HG02840 (cell line): Measurements from ENCODE around the gene HBA2.
"Not testable (repeated sequence)": the region's sequence is repeated elsewhere in the genome, so short reads cannot be mapped to it uniquely, and the experiment has no call there.

Experiments
- ATAC-seq: cut with Tn5 transposase; IDR thresholded peaks from one replicate; pipeline ENCODE4 v1.9.1; 2021; ENCODE audit warnings: mild to moderate bottlenecking, moderate library complexity, moderate number of reproducible peaks; ENCODE audit not compliant: unreplicated experiment, low FRiP score

Gene HBA2

GRCh38 chr16:154217-155030 is 18.3 kb upstream of the HBA2 start:
- no peak for ATAC-seq

DNA sequence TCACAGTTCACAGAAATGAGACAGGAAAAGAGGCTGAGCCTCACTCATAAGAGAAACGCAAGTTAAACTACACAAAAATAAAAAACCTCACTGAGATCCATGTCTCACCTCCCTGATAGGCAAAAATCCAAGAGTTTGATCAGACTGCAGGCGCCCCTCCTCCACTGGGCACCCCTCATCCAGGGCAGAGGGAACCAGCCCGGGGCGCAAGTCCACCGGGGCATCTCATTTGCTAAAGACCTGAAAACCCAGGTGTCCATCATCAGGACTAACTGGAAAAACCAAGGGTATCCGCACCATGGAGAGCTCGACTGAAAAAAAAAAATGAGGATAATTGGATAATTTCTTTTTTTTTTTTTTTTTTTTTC is 17.7 kb upstream of the HBA2 start:
- ATAC-seq = no peak

- ATAC-seq = no peak
These were observed 13.4 kb upstream of the HBA2 start for GRCh38 chr16:159136-159849.

DNA sequence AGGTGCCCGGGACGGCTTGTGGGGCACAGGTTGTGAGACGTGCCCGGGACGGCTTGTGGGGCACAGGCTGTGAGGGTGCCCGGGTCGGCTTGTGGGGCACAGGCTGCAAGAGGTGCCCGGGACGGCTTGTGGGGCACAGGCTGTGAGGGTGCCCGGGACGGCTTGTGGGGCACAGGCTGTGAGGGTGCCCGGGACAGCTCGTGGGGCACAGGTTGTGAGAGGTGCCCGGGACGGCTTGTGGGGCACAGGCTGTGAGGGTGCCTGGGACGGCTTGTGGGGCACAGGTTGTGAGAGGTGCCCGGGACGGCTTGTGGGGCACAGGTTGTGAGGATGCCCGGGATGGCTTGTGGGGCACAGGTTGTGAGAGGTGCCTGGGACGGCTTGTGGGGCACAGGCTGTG is 12.4 kb upstream of the HBA2 start:
- ATAC-seq = not testable (repeated sequence)

- ATAC-seq = no peak
These were observed 11.9 kb upstream of the HBA2 start for GRCh38 chr16:160691-161190.

- no peak for ATAC-seq
These were observed 10.2 kb upstream of the HBA2 start for GRCh38 chr16:162271-162991.

DNA sequence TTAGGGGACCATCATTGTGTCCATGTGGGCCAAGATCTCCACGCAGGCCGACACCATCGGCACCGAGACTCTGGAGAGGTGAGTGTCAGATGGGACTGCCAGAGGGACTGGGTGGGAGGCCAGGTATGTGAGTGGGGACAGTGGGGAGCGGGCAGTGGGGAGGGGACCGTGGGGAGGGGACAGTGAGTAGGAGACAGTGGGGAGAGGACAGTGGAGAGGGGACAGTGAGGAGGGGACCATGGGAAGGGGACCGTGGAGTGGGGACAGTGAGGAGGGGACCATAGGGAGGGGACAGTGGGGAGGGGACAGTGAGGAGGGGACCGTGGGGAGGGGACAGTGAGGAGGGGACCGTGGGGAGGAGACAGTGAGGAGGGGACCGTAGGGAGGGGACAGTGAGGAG is 9.5 kb upstream of the HBA2 start:
- not testable (repeated sequence) for ATAC-seq

DNA sequence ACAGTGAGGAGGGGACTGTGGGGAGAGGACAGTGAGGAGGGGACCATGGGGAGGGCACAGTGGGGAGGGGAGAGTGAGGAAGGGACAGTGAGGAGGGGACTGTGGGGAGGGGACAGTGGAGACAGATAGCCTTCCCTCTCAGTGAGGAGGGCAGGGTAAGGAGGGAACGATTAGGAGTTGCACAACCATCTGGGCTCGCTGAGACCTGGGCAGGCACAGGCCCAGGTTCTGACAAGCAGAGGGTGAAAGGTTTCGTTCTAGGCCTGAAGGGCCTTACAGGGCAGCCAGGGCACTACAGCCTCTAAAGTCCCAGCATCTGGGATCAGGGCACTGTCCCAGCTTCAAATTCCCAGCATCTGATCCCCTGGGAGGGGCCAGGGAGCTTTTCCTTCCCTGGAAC is 9.0 kb upstream of the HBA2 start:
- not testable (repeated sequence) for ATAC-seq

DNA sequence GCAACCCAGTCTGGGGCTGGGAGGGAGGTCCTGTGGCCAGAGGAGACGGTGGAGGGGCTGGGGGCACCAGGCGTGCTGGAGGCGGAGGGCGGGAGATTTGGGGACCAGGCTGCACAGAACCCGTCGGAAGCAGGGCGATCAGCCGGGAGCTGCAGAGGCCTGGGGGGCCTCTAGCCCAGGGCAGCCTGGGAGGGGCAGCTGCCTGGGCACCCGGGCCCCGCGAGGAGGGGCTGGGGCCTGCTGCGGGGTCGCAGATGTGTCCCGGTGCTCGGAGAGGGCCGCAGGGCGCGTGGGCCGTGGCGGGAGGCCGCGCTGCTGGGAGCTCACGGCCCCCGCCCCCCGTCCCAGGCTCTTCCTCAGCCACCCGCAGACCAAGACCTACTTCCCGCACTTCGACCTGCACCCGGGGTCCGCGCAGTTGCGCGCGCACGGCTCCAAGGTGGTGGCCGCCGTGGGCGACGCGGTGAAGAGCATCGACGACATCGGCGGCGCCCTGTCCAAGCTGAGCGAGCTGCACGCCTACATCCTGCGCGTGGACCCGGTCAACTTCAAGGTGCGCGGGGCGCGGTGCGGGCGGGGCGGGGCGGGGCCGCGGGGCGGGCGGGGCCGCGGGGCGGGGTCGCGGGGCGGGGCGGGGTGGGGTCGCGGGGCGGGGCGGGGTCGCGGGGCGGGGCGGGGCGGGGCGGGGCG is 8.4 kb upstream of the HBA2 start:
- ATAC-seq = not testable (repeated sequence)

GRCh38 chr16:164827-165538 is 7.7 kb upstream of the HBA2 start:
- no peak for ATAC-seq

GRCh38 chr16:165539-166374 is 6.9 kb upstream of the HBA2 start, which contains the start of gene HBM:
Gene HBM (plus strand): TSS chr16:165978. CDS start chr16:165998, 20 bp downstream.
- no peak for ATAC-seq

DNA sequence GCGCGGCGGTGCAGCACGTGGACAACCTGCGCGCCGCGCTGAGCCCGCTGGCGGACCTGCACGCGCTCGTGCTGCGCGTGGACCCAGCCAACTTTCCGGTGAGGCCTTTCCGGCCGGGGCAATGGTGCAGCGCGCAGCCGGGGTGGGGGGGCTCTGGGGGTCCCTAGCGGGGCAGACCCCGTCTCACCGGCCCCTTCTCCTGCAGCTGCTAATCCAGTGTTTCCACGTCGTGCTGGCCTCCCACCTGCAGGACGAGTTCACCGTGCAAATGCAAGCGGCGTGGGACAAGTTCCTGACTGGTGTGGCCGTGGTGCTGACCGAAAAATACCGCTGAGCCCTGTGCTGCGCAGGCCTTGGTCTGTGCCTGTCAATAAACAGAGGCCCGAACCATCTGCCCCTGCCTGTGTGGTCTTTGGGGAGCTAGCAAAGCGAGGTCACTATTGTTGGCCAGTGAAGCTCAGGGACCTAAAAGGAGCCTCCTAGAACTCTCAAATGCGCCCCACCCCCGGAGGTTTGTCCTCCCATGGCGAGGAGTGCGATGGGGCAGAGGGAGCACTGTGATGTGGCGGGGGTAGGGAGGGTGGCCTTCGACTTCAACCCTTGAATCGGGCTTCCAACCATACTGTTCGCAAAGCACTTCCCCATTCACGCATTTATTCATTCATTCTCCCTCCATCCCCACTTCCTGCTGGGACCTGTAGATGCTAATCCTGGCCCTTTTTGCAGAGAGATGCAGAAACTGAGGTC is 6.1 kb upstream of the HBA2 start:
- no peak for ATAC-seq

DNA sequence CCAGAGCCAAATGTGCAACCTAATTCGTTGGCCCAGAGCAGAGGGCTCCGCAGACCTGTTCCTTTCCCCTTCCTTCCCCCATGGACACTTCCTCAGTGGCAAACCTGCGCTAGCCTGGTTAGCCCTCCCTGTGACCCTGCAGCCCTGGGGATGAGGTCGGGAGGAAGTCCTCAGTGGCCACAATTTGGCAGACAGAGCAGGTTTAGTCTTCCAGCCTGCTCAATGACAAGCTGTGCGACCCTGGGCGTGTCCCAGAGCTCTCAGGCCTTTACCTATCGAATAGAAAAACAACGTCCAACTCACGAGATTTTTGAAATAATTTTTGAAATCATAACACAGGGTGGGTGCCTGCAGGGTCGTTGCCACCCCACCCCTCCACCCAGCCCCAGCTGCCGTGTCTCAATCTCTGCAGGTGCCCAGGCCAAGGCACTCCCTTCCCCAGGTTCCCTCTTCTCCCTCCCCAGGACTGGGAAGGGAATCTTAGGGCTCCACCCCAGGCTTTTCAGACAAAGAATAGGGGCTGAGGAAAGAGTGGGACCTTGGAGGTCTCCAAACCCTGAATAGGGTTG is 5.5 kb upstream of the HBA2 start:
- no peak for ATAC-seq

DNA sequence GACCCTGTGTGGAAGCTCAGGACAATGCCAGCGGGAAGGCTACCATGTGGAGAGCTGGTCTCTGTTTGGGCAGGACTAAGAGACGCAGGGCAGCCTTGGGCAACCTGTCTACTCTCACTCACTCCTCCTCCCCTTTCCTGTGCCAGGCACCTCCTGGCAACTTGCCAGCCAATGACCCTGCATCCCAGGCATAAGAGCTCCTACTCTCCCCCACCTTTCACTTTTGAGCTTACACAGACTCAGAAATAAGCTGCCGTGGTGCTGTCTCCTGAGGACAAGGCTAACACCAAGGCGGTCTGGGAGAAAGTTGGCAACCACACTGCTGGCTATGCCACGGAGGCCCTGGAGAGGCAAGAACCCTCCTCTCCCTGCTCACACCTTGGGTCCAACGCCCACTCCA is 4.3 kb upstream of the HBA2 start:
- no peak for ATAC-seq

- ATAC-seq = no peak
These were observed 3.7 kb upstream of the HBA2 start for GRCh38 chr16:169014-169413.

- ATAC-seq = not testable (repeated sequence)
These were observed 2.6 kb upstream of the HBA2 start for GRCh38 chr16:170088-170507.

- ATAC-seq = no peak
These were observed 1.9 kb upstream of the HBA2 start for GRCh38 chr16:170788-171187.
